WTC11 (cell line): ENCODE measurements around the gene DPYSL5. TPM values are rescaled to one million over a fixed set of nuclear protein-coding genes. Genes with fewer than 3 reads are reported as not detected.

Experiments
- ATAC-seq: fragments of 200-7000 bp; cut with Tn5 transposase; 2 replicates; pipeline ENCODE4 v1.10.0; 2021; ENCODE audit warnings: mild to moderate bottlenecking, moderate library complexity
- CTCF ChIA-PET: fragments of 300-600 bp; sonication (Branson Sonifier 250); formaldehyde crosslinking; loops from one replicate; lab custom pipeline; 2021; ENCODE audit warnings: antibody characterized with exemption; lab: Charles Lee
- POLR2A ChIA-PET: fragments of 350-600 bp; sonication (Branson Sonifier 250); formaldehyde crosslinking; loops from one replicate; lab custom pipeline; 2021; ENCODE audit warnings: antibody characterized with exemption; lab: Charles Lee
- DNase-seq: peaks from one replicate; pipeline ENCODE4 v3.0.0; 2021; ENCODE audit warnings: low spot score
- H3K27ac Mint-ChIP-seq: 2 replicates; pipeline ENCODE4 v1.8.0; 2021; ENCODE audit warnings: mixed read lengths
- H3K27me3 Mint-ChIP-seq: 2 replicates; pipeline ENCODE4 v1.8.0; 2021; ENCODE audit warnings: low read depth, mild to moderate bottlenecking, moderate library complexity, mixed read lengths
- H3K36me3 Mint-ChIP-seq: 2 replicates; pipeline ENCODE4 v1.8.0; 2021; ENCODE audit warnings: mixed read lengths
- H3K4me1 Mint-ChIP-seq: 2 replicates; pipeline ENCODE4 v1.8.0; 2022; ENCODE audit warnings: mixed read lengths
- H3K4me3 Mint-ChIP-seq: 2 replicates; pipeline ENCODE4 v1.8.0; 2021; ENCODE audit warnings: mild to moderate bottlenecking, moderate library complexity, mixed read lengths
- H3K9me3 Mint-ChIP-seq: 2 replicates; pipeline ENCODE4 v1.8.0; 2021; ENCODE audit warnings: mixed read lengths
- CBFB ChIP-seq: sonication (generic); formaldehyde crosslinking; IDR thresholded peaks from 2 replicates; pipeline ENCODE4 v1.8.1; 2022; ENCODE audit warnings: mild to moderate bottlenecking, low read depth, missing genetic modification reagents
- CREM ChIP-seq: sonication (generic); formaldehyde crosslinking; IDR thresholded peaks from 2 replicates; pipeline ENCODE4 v1.8.1; 2022; ENCODE audit warnings: mild to moderate bottlenecking, missing genetic modification reagents, moderate library complexity
- GTF2I ChIP-seq: fragments of 250-450 bp; sonication (Bioruptor Pico); conservative IDR thresholded peaks from 2 replicates; pipeline ENCODE4 v1.4.0; 2021; ENCODE audit warnings: mild to moderate bottlenecking
- IRF2 ChIP-seq: sonication (generic); formaldehyde crosslinking; IDR thresholded peaks from 2 replicates; pipeline ENCODE4 v1.8.0; 2022; ENCODE audit warnings: low read depth, missing genetic modification reagents, borderline replicate concordance
- MXD4 ChIP-seq: fragments of 250-450 bp; sonication (Bioruptor Pico); IDR thresholded peaks from 2 replicates; pipeline ENCODE4 v1.8.0; 2021; ENCODE audit warnings: mild to moderate bottlenecking, moderate library complexity, borderline replicate concordance
- NFATC4 ChIP-seq: fragments of 250-450 bp; sonication (Bioruptor Pico); IDR thresholded peaks from 2 replicates; pipeline ENCODE4 v1.9.0; 2021; ENCODE audit warnings: mild to moderate bottlenecking
- NFE2L1 ChIP-seq: sonication (generic); formaldehyde crosslinking; IDR thresholded peaks from 2 replicates; pipeline ENCODE4 v1.8.1; 2023; ENCODE audit warnings: missing genetic modification reagents
- OVOL2 ChIP-seq: fragments of 250-450 bp; sonication (Bioruptor Pico); IDR thresholded peaks from 2 replicates; pipeline ENCODE4 v1.9.0; 2021; ENCODE audit warnings: mild to moderate bottlenecking, borderline replicate concordance
- TEAD4 ChIP-seq: sonication (generic); formaldehyde crosslinking; IDR thresholded peaks from 2 replicates; pipeline ENCODE4 v1.8.0; 2022; ENCODE audit warnings: mild to moderate bottlenecking, missing genetic modification reagents
- ZNF138 ChIP-seq: sonication (generic); formaldehyde crosslinking; conservative IDR thresholded peaks from 2 replicates; pipeline ENCODE4 v1.8.1; 2022; ENCODE audit warnings: mild to moderate bottlenecking, moderate library complexity, missing genetic modification reagents
- ZNF232 ChIP-seq: sonication (generic); formaldehyde crosslinking; IDR thresholded peaks from 2 replicates; pipeline ENCODE4 v1.8.0; 2022; ENCODE audit warnings: mild to moderate bottlenecking, missing genetic modification reagents
- ZNF396 ChIP-seq: fragments of 250-450 bp; sonication (Bioruptor Pico); IDR thresholded peaks from 2 replicates; pipeline ENCODE4 v1.8.0; 2021; ENCODE audit warnings: mild to moderate bottlenecking, moderate library complexity, borderline replicate concordance
- total RNA-seq: library from RNA; stranded (reverse); gene quantifications from 3 replicates; pipeline ENCODE4 v1.2.3, GENCODE V29; 2021
- TF ChIP-seq, protein P1 (sequence below): fragments of 250-450 bp; sonication (Bioruptor Pico); IDR thresholded peaks from 2 replicates; pipeline ENCODE4 v2.1.2; 2022; ENCODE audit warnings: mild to moderate bottlenecking, moderate library complexity
- TF ChIP-seq, protein P2 (sequence below): sonication (generic); formaldehyde crosslinking; IDR thresholded peaks from 2 replicates; pipeline ENCODE4 v1.8.1; 2022; ENCODE audit warnings: mild to moderate bottlenecking, moderate library complexity, missing genetic modification reagents
- TF ChIP-seq, protein P3 (sequence below): sonication (generic); formaldehyde crosslinking; IDR thresholded peaks from 2 replicates; pipeline ENCODE4 v1.8.0; 2023; ENCODE audit warnings: missing genetic modification reagents, mild to moderate bottlenecking, borderline replicate concordance
- TF ChIP-seq, protein P4 (sequence below): sonication (generic); formaldehyde crosslinking; IDR thresholded peaks from 2 replicates; pipeline ENCODE4 v1.8.1; 2022; ENCODE audit warnings: low read depth, mild to moderate bottlenecking, moderate library complexity, missing genetic modification reagents, borderline replicate concordance
- TF ChIP-seq, protein P5 (sequence below): sonication (generic); formaldehyde crosslinking; IDR thresholded peaks from 2 replicates; pipeline ENCODE4 v1.8.0; 2022; ENCODE audit warnings: mild to moderate bottlenecking, missing genetic modification reagents
- TF ChIP-seq, protein P6 (sequence below): fragments of 250-450 bp; sonication (Bioruptor Pico); conservative IDR thresholded peaks from 2 replicates; pipeline ENCODE4 v1.9.0; 2021; ENCODE audit warnings: mild to moderate bottlenecking
- TF ChIP-seq, protein P7 (sequence below): sonication (generic); formaldehyde crosslinking; IDR thresholded peaks from 2 replicates; pipeline ENCODE4 v1.8.0; 2023; ENCODE audit warnings: mild to moderate bottlenecking, missing genetic modification reagents

DPYSL5 gene
- total RNA-seq, 1 experiment from 2014 or later, result 12.1 TPM

DNA sequence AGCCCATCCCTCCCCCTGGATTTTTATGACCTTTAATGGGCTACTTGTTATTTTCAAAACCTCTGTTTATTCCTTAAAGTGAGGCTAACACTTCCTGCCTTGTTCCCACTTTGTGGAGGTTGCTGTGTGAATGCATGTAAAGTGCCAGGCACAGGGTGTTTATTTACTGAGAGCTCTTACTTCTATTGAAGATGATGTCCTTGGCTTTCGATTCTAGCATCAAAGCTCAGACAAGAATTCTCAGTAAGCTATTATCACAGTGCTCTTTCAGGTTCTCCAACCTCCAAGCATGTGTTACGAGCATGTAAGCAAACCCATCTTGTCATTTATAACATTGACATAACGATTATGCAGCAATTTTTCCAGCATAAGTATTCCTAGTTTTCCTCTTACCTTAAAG, 44.2 kb downstream of the DPYSL5 start:
- CTCF ChIA-PET, result interaction anchor here (0.8 to 1.2 kb wide), 2 partner anchors 8 to 46 kb away, joined by 3 to 4 read pairs; no protein-coding TSS in a partner anchor
- no peaks in the 10 kb centered on the region; the same call in 1 of the 2 replicates for H3K27me3 Mint-ChIP-seq
- no peaks in the 10 kb centered on the region for H3K4me1 Mint-ChIP-seq
- H3K36me3 Mint-ChIP-seq, result no peaks in the 10 kb centered on the region
- H3K9me3 Mint-ChIP-seq, result no peaks in the 10 kb centered on the region
- POLR2A ChIA-PET, result no interaction called here
- H3K4me3 Mint-ChIP-seq, result no peak overlapping the region
- no peak overlapping the region for H3K27ac Mint-ChIP-seq
- no peak for TF ChIP-seq IRF2 (CRISPR knock-in tag)
- TF ChIP-seq, protein P1, sequence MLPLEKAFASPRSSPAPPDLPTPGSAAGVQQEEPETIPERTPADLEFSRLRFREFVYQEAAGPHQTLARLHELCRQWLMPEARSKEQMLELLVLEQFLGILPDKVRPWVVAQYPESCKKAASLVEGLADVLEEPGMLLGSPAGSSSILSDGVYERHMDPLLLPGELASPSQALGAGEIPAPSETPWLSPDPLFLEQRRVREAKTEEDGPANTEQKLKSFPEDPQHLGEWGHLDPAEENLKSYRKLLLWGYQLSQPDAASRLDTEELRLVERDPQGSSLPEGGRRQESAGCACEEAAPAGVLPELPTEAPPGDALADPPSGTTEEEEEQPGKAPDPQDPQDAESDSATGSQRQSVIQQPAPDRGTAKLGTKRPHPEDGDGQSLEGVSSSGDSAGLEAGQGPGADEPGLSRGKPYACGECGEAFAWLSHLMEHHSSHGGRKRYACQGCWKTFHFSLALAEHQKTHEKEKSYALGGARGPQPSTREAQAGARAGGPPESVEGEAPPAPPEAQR (CRISPR knock-in tag), result no peak
- TF ChIP-seq, protein P2, sequence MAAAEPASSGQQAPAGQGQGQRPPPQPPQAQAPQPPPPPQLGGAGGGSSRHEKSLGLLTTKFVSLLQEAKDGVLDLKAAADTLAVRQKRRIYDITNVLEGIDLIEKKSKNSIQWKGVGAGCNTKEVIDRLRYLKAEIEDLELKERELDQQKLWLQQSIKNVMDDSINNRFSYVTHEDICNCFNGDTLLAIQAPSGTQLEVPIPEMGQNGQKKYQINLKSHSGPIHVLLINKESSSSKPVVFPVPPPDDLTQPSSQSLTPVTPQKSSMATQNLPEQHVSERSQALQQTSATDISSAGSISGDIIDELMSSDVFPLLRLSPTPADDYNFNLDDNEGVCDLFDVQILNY (CRISPR knock-in tag), result no peak
- TF ChIP-seq GTF2I (CRISPR knock-in tag), result no peak
- TF ChIP-seq OVOL2 (CRISPR knock-in tag), result no peak
- TF ChIP-seq, protein P3, sequence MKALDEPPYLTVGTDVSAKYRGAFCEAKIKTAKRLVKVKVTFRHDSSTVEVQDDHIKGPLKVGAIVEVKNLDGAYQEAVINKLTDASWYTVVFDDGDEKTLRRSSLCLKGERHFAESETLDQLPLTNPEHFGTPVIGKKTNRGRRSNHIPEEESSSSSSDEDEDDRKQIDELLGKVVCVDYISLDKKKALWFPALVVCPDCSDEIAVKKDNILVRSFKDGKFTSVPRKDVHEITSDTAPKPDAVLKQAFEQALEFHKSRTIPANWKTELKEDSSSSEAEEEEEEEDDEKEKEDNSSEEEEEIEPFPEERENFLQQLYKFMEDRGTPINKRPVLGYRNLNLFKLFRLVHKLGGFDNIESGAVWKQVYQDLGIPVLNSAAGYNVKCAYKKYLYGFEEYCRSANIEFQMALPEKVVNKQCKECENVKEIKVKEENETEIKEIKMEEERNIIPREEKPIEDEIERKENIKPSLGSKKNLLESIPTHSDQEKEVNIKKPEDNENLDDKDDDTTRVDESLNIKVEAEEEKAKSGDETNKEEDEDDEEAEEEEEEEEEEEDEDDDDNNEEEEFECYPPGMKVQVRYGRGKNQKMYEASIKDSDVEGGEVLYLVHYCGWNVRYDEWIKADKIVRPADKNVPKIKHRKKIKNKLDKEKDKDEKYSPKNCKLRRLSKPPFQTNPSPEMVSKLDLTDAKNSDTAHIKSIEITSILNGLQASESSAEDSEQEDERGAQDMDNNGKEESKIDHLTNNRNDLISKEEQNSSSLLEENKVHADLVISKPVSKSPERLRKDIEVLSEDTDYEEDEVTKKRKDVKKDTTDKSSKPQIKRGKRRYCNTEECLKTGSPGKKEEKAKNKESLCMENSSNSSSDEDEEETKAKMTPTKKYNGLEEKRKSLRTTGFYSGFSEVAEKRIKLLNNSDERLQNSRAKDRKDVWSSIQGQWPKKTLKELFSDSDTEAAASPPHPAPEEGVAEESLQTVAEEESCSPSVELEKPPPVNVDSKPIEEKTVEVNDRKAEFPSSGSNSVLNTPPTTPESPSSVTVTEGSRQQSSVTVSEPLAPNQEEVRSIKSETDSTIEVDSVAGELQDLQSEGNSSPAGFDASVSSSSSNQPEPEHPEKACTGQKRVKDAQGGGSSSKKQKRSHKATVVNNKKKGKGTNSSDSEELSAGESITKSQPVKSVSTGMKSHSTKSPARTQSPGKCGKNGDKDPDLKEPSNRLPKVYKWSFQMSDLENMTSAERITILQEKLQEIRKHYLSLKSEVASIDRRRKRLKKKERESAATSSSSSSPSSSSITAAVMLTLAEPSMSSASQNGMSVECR, result no peak
- DNase-seq, result no peak
- ATAC-seq, result no peak

DNA sequence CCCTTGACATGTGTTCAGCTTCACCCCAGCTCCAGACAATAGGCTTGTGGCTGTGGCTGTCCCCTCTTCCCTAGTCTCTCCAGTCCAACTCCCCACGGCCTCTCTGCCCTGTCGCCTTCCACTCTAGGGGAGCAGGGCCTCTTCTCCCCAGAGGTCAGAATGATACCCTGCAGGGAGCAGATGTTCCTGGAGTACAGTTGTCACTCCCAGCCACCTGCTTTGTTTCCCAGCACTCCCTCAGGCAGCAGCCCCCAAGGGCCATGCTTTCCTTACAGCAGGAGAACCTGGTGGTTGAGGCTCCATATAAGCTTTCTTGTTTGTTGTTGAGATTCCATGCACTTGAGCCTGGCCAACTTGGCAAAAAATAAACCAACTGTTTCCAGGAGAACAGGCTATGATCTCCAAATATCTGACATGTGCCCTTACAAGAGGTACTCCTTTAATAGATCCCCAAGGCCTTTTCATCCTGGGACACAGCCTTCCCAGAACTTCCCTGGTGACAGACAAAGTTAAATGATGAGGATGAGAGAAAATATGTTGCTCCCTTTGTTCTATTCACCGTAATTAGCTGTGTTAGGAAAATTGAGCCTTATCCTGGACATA, 45.1 kb downstream of the DPYSL5 start:
- ChIA-PET CTCF (interaction anchor here (0.7 to 1.2 kb wide), 2 partner anchors 9 to 50 kb away, joined by 3 to 4 read pairs; no protein-coding TSS in a partner anchor), POLR2A (no interaction called here)
- Mint-ChIP-seq H3K36me3 (no peaks in the 10 kb centered on the region), H3K27me3 (no peaks in the 10 kb centered on the region; the same call in 1 of the 2 replicates), H3K4me1 (no peaks in the 10 kb centered on the region), H3K27ac (no peak overlapping the region), H3K9me3 (no peaks in the 10 kb centered on the region), H3K4me3 (no peak overlapping the region)
- DNase-seq, result no peak
- ATAC-seq, result no peak
- no peak for TF ChIP-seq ZNF232 (CRISPR knock-in tag)
- TF ChIP-seq, protein P4, sequence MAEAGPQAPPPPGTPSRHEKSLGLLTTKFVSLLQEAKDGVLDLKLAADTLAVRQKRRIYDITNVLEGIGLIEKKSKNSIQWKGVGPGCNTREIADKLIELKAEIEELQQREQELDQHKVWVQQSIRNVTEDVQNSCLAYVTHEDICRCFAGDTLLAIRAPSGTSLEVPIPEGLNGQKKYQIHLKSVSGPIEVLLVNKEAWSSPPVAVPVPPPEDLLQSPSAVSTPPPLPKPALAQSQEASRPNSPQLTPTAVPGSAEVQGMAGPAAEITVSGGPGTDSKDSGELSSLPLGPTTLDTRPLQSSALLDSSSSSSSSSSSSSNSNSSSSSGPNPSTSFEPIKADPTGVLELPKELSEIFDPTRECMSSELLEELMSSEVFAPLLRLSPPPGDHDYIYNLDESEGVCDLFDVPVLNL (CRISPR knock-in tag), result no peak
- TF ChIP-seq OVOL2 (CRISPR knock-in tag), result no peak
- no peak for TF ChIP-seq MXD4 (CRISPR knock-in tag)
- TF ChIP-seq ZNF138 (CRISPR knock-in tag), result no peak
- TF ChIP-seq, protein P5, sequence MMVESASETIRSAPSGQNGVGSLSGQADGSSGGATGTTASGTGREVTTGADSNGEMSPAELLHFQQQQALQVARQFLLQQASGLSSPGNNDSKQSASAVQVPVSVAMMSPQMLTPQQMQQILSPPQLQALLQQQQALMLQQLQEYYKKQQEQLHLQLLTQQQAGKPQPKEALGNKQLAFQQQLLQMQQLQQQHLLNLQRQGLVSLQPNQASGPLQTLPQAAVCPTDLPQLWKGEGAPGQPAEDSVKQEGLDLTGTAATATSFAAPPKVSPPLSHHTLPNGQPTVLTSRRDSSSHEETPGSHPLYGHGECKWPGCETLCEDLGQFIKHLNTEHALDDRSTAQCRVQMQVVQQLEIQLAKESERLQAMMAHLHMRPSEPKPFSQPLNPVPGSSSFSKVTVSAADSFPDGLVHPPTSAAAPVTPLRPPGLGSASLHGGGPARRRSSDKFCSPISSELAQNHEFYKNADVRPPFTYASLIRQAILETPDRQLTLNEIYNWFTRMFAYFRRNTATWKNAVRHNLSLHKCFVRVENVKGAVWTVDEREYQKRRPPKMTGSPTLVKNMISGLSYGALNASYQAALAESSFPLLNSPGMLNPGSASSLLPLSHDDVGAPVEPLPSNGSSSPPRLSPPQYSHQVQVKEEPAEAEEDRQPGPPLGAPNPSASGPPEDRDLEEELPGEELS (CRISPR knock-in tag), result no peak
- TF ChIP-seq, protein P6, sequence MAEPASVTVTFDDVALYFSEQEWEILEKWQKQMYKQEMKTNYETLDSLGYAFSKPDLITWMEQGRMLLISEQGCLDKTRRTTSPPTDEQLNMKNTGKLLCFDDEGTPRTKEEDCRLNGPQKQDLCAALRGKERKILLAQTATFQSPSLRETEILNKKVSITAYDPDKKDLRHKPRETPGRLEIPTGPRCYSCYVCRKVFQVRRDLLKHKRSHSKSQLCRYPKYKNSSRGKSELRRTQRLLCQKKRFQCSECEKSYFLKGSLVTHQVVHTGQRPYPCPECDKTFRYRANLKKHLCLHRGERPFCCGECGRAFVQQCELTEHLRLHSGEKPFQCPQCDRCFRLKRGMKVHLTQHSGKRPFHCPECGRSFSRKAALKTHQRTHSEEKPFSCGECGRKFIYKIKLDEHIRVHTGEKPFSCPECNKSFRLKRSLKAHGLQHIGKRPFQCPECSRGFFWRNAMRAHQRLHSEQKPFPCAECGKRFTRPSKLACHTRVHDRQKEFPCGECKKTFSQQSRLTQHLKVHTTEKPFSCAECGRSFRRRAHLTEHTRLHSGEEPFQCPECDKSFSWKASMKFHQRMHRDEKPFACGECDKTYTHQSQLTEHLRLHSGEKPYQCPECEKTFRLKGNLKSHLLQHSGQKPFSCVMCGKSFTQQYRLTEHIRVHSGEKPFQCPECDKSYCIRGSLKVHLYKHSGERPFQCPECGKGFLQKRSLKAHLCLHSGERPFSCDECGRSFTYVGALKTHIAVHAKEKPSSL (CRISPR knock-in tag), result no peak
- TF ChIP-seq, protein P7, sequence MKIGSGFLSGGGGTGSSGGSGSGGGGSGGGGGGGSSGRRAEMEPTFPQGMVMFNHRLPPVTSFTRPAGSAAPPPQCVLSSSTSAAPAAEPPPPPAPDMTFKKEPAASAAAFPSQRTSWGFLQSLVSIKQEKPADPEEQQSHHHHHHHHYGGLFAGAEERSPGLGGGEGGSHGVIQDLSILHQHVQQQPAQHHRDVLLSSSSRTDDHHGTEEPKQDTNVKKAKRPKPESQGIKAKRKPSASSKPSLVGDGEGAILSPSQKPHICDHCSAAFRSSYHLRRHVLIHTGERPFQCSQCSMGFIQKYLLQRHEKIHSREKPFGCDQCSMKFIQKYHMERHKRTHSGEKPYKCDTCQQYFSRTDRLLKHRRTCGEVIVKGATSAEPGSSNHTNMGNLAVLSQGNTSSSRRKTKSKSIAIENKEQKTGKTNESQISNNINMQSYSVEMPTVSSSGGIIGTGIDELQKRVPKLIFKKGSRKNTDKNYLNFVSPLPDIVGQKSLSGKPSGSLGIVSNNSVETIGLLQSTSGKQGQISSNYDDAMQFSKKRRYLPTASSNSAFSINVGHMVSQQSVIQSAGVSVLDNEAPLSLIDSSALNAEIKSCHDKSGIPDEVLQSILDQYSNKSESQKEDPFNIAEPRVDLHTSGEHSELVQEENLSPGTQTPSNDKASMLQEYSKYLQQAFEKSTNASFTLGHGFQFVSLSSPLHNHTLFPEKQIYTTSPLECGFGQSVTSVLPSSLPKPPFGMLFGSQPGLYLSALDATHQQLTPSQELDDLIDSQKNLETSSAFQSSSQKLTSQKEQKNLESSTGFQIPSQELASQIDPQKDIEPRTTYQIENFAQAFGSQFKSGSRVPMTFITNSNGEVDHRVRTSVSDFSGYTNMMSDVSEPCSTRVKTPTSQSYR (CRISPR knock-in tag), result no peak
- TF ChIP-seq TEAD4, result no peak
- no peak for TF ChIP-seq NFATC4 (CRISPR knock-in tag)
- TF ChIP-seq CBFB (CRISPR knock-in tag), result no peak
- no peak for TF ChIP-seq ZNF396 (CRISPR knock-in tag)
- no peak for TF ChIP-seq NFE2L1 (CRISPR knock-in tag)
- no peak for TF ChIP-seq CREM (CRISPR knock-in tag)
- TF ChIP-seq, all 79 proteins: peak for 0
